MM.1S (cell line): ENCODE data around the gene ZFP64.

Source experiments
- DNase-seq: peaks from one replicate; pipeline ENCODE4 v3.0.0-alpha.2; 2015
- H2AFZ ChIP-seq: fragments of 300-600 bp; sonication (generic); 2 replicates; pipeline ENCODE4 v1.6.0; 2016; ENCODE audit warnings: antibody characterized with exemption, low read length
- H3F3A ChIP-seq: fragments of 300-600 bp; sonication (generic); 2 replicates; pipeline ENCODE4 v1.6.1; 2016; ENCODE audit warnings: mild to moderate bottlenecking, antibody characterized with exemption, low read length, moderate library complexity, mixed read lengths; ENCODE audit not compliant: insufficient read depth
- H3K27ac ChIP-seq: fragments of 300-600 bp; sonication (generic); 2 replicates; pipeline ENCODE4 v1.5.1; 2016; ENCODE audit warnings: mild to moderate bottlenecking, low read length
- H3K27me3 ChIP-seq: fragments of 300-600 bp; sonication (generic); replicated peaks from 2 replicates; pipeline ENCODE4 v1.6.0; 2016; ENCODE audit warnings: low read length; ENCODE audit not compliant: insufficient read depth
- H3K36me3 ChIP-seq: fragments of 300-600 bp; sonication (generic); replicated peaks from 2 replicates; pipeline ENCODE4 v1.6.1; 2016; ENCODE audit warnings: mild to moderate bottlenecking, low read length, mixed read lengths; ENCODE audit not compliant: insufficient read depth
- H3K4me1 ChIP-seq: fragments of 300-600 bp; sonication (generic); 2 replicates; pipeline ENCODE4 v1.6.1; 2016; ENCODE audit warnings: low read length, mixed read lengths
- H3K4me2 ChIP-seq: fragments of 300-600 bp; sonication (generic); 2 replicates; pipeline ENCODE4 v1.6.0; 2016; ENCODE audit warnings: low read depth, low read length
- H3K4me3 ChIP-seq: fragments of 300-600 bp; sonication (generic); 2 replicates; pipeline ENCODE4 v1.5.1; 2016; ENCODE audit warnings: low read length, mixed read lengths
- H3K79me2 ChIP-seq: fragments of 300-600 bp; sonication (generic); 2 replicates; pipeline ENCODE4 v1.6.1; 2016; ENCODE audit warnings: mixed run types, low read length, mixed read lengths
- H3K9ac ChIP-seq: fragments of 300-600 bp; sonication (generic); 2 replicates; pipeline ENCODE4 v1.6.1; 2016; ENCODE audit warnings: low read length, mixed read lengths
- H3K9me2 ChIP-seq: fragments of 300-600 bp; sonication (generic); replicated peaks from 2 replicates; pipeline ENCODE4 v1.6.1; 2016; ENCODE audit warnings: mild to moderate bottlenecking, low read length, mixed read lengths; ENCODE audit not compliant: insufficient read depth
- H3K9me3 ChIP-seq: fragments of 300-600 bp; sonication (generic); replicated peaks from 2 replicates; pipeline ENCODE4 v1.6.1; 2016; ENCODE audit warnings: mild to moderate bottlenecking, low read length, mixed read lengths; ENCODE audit not compliant: insufficient read depth
- H4K20me1 ChIP-seq: fragments of 300-600 bp; sonication (generic); 2 replicates; pipeline ENCODE4 v1.6.1; 2016; ENCODE audit warnings: mild to moderate bottlenecking, low read length, moderate library complexity, mixed read lengths; ENCODE audit not compliant: insufficient read depth
- EZH2 ChIP-seq: fragments of 300-600 bp; sonication (generic); optimal IDR thresholded peaks from 2 replicates; pipeline ENCODE3; 2017; ENCODE audit warnings: low read depth, mild to moderate bottlenecking, antibody characterized with exemption, low read length, mixed read lengths
- EZH2phosphoT487 ChIP-seq: fragments of 300-600 bp; sonication (generic); IDR thresholded peaks from 2 replicates; pipeline ENCODE4 v1.6.1; 2018; ENCODE audit warnings: antibody characterized with exemption, low read length
- TF ChIP-seq, protein P1 (sequence below): fragments of 300-600 bp; sonication (generic); IDR thresholded peaks from 2 replicates; pipeline ENCODE4 v1.5.1; 2016; ENCODE audit warnings: antibody characterized with exemption, low read length, mixed read lengths

The ZFP64 gene

DNA sequence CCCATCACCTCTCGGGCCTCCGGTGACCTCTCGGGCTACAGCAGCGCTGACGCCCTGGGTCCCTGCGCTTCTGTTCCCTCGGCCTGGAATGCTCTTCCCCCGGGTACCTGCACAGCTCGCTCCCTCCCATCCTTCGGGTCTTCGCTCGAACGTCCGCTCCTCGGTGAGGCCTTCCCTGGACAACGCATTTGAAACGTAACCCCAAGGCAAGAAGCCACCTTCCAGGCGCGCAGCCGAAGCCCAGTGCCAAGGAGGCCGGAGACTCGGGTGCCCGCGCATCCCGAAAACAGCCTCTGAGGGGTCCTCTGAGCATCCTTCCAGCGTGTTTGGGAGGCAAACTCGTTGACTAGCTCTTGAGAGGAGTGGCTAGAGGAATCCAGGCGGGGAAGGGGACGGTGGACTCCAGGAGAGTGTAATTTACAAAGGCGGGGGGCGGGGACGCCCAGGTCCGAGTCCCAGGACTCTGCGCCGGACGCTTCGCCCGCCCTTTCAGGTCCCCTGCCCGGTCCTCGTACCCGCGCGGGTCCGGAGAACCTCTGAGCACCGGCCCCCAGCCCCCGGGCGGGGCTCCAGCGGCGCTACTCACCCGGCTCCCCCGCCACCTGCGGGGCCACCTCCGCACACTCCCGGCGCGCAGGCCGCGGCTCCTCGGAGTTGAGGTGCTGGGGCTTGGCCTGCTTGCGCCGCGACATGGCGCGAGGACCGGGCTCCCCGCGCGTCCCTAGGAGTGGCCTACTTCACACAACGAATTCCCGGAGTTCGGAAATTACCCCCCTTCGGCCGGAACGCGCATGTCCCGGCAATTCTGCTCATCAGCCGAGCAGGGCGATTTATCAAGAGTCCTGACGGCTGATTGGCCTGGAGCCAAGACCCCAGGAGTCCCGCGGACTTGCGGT lies 86.8 kb downstream of the ZFP64 start:
- Histone ChIP-seq H3K79me2 (no peaks in the 10 kb centered on the region), H3K4me3 (no peak overlapping the region), H3K9ac (no peak overlapping the region), H3K4me1 (no peaks in the 10 kb centered on the region), H3K9me2 (no peaks in the 10 kb centered on the region), H3K9me3 (no peaks in the 10 kb centered on the region), H2AFZ (no peak overlapping the region), H3K36me3 (no peaks in the 10 kb centered on the region), H3K27ac (no peak overlapping the region), H3F3A (no peaks in the 10 kb centered on the region), H4K20me1 (no peaks in the 10 kb centered on the region), H3K27me3 (no peaks in the 10 kb centered on the region), H3K4me2 (no peak overlapping the region)
- TF ChIP-seq EZH2phosphoT487 (no peak), EZH2 (no peak)
- TF ChIP-seq, protein P1, sequence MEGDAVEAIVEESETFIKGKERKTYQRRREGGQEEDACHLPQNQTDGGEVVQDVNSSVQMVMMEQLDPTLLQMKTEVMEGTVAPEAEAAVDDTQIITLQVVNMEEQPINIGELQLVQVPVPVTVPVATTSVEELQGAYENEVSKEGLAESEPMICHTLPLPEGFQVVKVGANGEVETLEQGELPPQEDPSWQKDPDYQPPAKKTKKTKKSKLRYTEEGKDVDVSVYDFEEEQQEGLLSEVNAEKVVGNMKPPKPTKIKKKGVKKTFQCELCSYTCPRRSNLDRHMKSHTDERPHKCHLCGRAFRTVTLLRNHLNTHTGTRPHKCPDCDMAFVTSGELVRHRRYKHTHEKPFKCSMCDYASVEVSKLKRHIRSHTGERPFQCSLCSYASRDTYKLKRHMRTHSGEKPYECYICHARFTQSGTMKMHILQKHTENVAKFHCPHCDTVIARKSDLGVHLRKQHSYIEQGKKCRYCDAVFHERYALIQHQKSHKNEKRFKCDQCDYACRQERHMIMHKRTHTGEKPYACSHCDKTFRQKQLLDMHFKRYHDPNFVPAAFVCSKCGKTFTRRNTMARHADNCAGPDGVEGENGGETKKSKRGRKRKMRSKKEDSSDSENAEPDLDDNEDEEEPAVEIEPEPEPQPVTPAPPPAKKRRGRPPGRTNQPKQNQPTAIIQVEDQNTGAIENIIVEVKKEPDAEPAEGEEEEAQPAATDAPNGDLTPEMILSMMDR = no peak
- DNase-seq = no peak

DNA sequence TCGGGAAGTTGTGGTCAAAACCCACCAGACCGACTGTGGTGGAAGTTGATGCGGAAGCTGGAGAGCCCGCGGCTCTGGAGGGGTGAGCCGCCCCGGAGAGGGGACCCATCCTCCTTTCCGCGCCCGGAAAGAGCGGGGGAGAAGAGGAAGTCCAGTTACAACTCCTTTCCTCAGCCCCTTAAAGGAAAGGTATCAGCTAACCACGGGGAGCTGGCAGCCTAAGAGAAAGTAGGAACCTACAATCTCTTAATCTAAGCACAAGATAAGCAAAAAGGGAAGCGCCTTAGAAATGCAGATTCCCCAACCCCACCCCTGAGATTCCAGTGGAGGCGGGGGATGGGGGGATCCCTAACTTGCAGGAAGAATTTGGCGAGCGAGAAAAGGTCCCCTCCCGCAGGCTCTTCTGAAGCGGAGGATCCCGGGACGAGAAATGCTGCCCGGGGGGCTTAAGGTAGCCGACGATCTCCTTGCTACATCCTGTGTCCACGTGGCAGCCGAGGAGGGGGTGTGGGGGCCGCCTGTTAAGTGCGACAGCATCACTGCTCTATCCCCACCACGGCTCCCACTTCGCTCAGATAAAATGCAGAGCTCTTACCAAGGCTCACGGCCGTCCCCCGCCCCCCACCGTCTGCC lies 87.5 kb downstream of the ZFP64 start:
- H3K9me2 ChIP-seq = no peaks in the 10 kb centered on the region
- no peaks in the 10 kb centered on the region for H3F3A ChIP-seq
- H3K4me2 ChIP-seq = no peak overlapping the region
- no peaks in the 10 kb centered on the region for H3K9me3 ChIP-seq
- H3K27ac ChIP-seq = no peak overlapping the region
- no peaks in the 10 kb centered on the region for H4K20me1 ChIP-seq
- no peak overlapping the region for H3K4me3 ChIP-seq
- no peak overlapping the region for H2AFZ ChIP-seq
- TF ChIP-seq EZH2phosphoT487 (no peak), EZH2 (no peak)
- TF ChIP-seq, protein P1 = no peak
- no peaks in the 10 kb centered on the region for H3K36me3 ChIP-seq
- no peaks in the 10 kb centered on the region for H3K79me2 ChIP-seq
- no peak for DNase-seq
- H3K9ac ChIP-seq = no peak overlapping the region
- H3K27me3 ChIP-seq = no peaks in the 10 kb centered on the region
- no peaks in the 10 kb centered on the region for H3K4me1 ChIP-seq

DNA sequence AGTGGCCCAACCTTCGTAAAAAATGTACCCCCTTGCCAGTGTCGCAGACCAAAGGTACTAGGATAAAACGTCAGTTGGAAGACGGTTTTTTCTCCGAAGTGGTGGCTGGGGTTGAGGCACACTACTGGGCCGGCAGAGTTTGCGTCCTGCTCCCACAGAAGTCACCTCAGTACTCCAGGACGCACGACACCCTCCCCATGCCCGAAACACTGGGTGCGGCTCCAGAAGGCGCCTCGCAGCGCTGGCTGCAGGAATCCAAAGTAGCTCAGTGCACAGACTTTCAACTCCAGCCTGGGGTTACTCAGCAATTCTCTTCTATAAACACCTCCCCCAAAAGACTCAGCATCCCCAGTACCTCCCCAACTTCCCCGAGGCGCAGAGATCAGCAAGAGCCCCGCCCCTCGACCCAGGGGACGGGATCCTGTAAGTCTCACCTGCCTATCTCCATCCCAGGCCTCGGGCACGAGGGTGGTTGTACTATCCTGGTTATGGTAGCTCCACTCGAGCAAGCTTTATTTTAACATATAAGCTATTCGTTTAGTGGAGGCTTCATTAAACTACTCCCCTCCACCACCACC lies 88.2 kb downstream of the ZFP64 start:
- no peaks in the 10 kb centered on the region for H3K9me2 ChIP-seq
- H3K9me3 ChIP-seq = no peaks in the 10 kb centered on the region
- H3K4me2 ChIP-seq = no peak overlapping the region
- H3K9ac ChIP-seq = no peak overlapping the region
- H3K27me3 ChIP-seq = no peaks in the 10 kb centered on the region
- no peaks in the 10 kb centered on the region for H3K36me3 ChIP-seq
- no peak overlapping the region for H2AFZ ChIP-seq
- no peaks in the 10 kb centered on the region for H4K20me1 ChIP-seq
- DNase-seq = no peak
- no peaks in the 10 kb centered on the region for H3K4me1 ChIP-seq
- H3F3A ChIP-seq = no peaks in the 10 kb centered on the region
- no peak overlapping the region for H3K4me3 ChIP-seq
- no peaks in the 10 kb centered on the region for H3K79me2 ChIP-seq
- TF ChIP-seq, protein P1 = no peak
- TF ChIP-seq EZH2 (no peak), EZH2phosphoT487 (no peak)
- H3K27ac ChIP-seq = no peak overlapping the region
